IMR-90 (cell line): ENCODE measurements around the gene MGAT5. TPM values are rescaled to one million over a fixed set of nuclear protein-coding genes. Genes with fewer than 3 reads are reported as not detected.

ENCODE experiments used
- ATAC-seq: fragments of 200-7000 bp; cut with Tn5 transposase; 2 replicates; pipeline ENCODE4 v1.9.1; 2020; ENCODE audit warnings: low read depth, mild to moderate bottlenecking, moderate library complexity
- BruUV-seq: library from RNA; stranded (reverse); fragments of 400-500 nt; replicated peaks from 2 replicates; lab custom pipeline; 2021; lab: Mats Ljungman, UMichigan
- CTCF ChIA-PET: fragments of 300-600 bp; formaldehyde crosslinking; extraction: SDS; loops from one replicate; lab custom pipeline; 2021; ENCODE audit warnings: antibody characterized with exemption; lab: Yijun Ruan, JAX
- POLR2A ChIA-PET: fragments of 300-600 bp; sonication (Branson Sonifier 250); formaldehyde crosslinking; loops from one replicate; lab custom pipeline; 2022; ENCODE audit warnings: antibody characterized with exemption; ENCODE audit not compliant: unreplicated experiment; lab: Charles Lee
- DNase-seq: peaks from one replicate; pipeline ENCODE4 v3.0.0; 2013
- H2AFZ ChIP-seq: replicated peaks from 2 replicates; pipeline ENCODE3; 2013; ENCODE audit warnings: low read length, mild to moderate bottlenecking; ENCODE audit not compliant: poor library complexity
- H2AK5ac ChIP-seq: 2 replicates; pipeline ENCODE4 v1.6.1; 2013; ENCODE audit warnings: low read depth, low read length, inconsistent platforms
- H2AK9ac ChIP-seq: replicated peaks from 2 replicates; pipeline ENCODE3; 2013; ENCODE audit warnings: mild to moderate bottlenecking, low read depth, low read length, moderate library complexity; ENCODE audit not compliant: poor library complexity
- H2BK120ac ChIP-seq: 2 replicates; pipeline ENCODE4 v1.6.1; 2013; ENCODE audit warnings: low read depth, low read length, inconsistent platforms
- H2BK15ac ChIP-seq: 3 replicates; pipeline ENCODE4 v1.6.1; 2013; ENCODE audit warnings: low read depth, low read length, inconsistent platforms
- H2BK20ac ChIP-seq: 2 replicates; pipeline ENCODE4 v1.6.1; 2013; ENCODE audit warnings: low read depth, mild to moderate bottlenecking, inconsistent platforms, low read length, moderate library complexity
- H2BK5ac ChIP-seq: 2 replicates; pipeline ENCODE4 v1.6.1; 2013; ENCODE audit warnings: mild to moderate bottlenecking, low read depth, low read length, inconsistent platforms; ENCODE audit not compliant: poor library complexity, severe bottlenecking
- H3K14ac ChIP-seq: replicated peaks from 2 replicates; pipeline ENCODE4 v1.6.1; 2013; ENCODE audit warnings: low read depth, low read length, inconsistent platforms
- H3K18ac ChIP-seq: 2 replicates; pipeline ENCODE4 v1.6.1; 2013; ENCODE audit warnings: low read depth, low read length, control low read depth
- H3K23ac ChIP-seq: 2 replicates; pipeline ENCODE4 v1.6.1; 2013; ENCODE audit warnings: low read depth, low read length, inconsistent platforms
- H3K27ac ChIP-seq: 2 replicates; pipeline ENCODE4 v1.5.1; 2013; ENCODE audit warnings: mild to moderate bottlenecking, control low read depth, low read length; ENCODE audit not compliant: insufficient read depth
- H3K27me3 ChIP-seq: 2 replicates; pipeline ENCODE4 v1.6.1; 2013; ENCODE audit warnings: low read length; ENCODE audit not compliant: control insufficient read depth, insufficient read depth
- H3K36me3 ChIP-seq: 2 replicates; pipeline ENCODE4 v1.6.1; 2013; ENCODE audit warnings: low read length, mixed read lengths; ENCODE audit not compliant: control insufficient read depth, insufficient read depth
- H3K4ac ChIP-seq: 2 replicates; pipeline ENCODE4 v1.6.1; 2013; ENCODE audit warnings: low read depth, low read length, inconsistent platforms
- H3K4me1 ChIP-seq: 2 replicates; pipeline ENCODE4 v1.6.1; 2013; ENCODE audit warnings: low read length, mixed read lengths; ENCODE audit not compliant: control insufficient read depth, insufficient read depth
- H3K4me2 ChIP-seq: 2 replicates; pipeline ENCODE4 v1.6.1; 2013; ENCODE audit warnings: low read depth, mild to moderate bottlenecking, control low read depth, low read length, moderate library complexity
- H3K4me3 ChIP-seq: 2 replicates; pipeline ENCODE4 v1.5.1; 2013; ENCODE audit warnings: low read depth, mild to moderate bottlenecking, control low read depth, low read length, moderate library complexity; ENCODE audit not compliant: insufficient read depth
- H3K56ac ChIP-seq: 2 replicates; pipeline ENCODE4 v1.6.1; 2013; ENCODE audit warnings: low read length, inconsistent platforms; ENCODE audit not compliant: insufficient read depth; ENCODE audit errors: extremely low read depth
- H3K79me1 ChIP-seq, 2 experiments: 2 replicates each; pipeline ENCODE4 v1.6.1; 2013; ENCODE audit warnings: low read length in 2 of 2, inconsistent platforms in 1 of 2, low read depth in 1 of 2
- H3K9ac ChIP-seq: 2 replicates; pipeline ENCODE4 v1.6.1; 2013; ENCODE audit warnings: low read depth, low read length, control low read depth
- H3K9me1 ChIP-seq: 2 replicates; pipeline ENCODE4 v1.6.1; 2013; ENCODE audit warnings: low read length, inconsistent platforms; ENCODE audit not compliant: insufficient read depth
- H3K9me3 ChIP-seq: 2 replicates; pipeline ENCODE4 v1.6.1; 2013; ENCODE audit warnings: low read length; ENCODE audit not compliant: control insufficient read depth, insufficient read depth
- H4K20me1 ChIP-seq: 2 replicates; pipeline ENCODE4 v1.6.1; 2013; ENCODE audit warnings: low read length, inconsistent platforms; ENCODE audit not compliant: insufficient read depth
- H4K5ac ChIP-seq: 2 replicates; pipeline ENCODE4 v1.6.1; 2013; ENCODE audit warnings: mild to moderate bottlenecking, low read depth, low read length, control low read depth
- H4K8ac ChIP-seq, 2 experiments: 2 replicates each; pipeline ENCODE4 v1.6.1; 2013; ENCODE audit warnings: low read depth in 2 of 2, low read length in 2 of 2, control low read depth in 1 of 2, inconsistent platforms in 1 of 2
- H4K91ac ChIP-seq: 2 replicates; pipeline ENCODE4 v1.6.1; 2013; ENCODE audit warnings: low read depth, low read length, inconsistent platforms; ENCODE audit not compliant: insufficient read depth
- CEBPB ChIP-seq: IDR thresholded peaks from 2 replicates; pipeline ENCODE4 v1.6.1; 2012; ENCODE audit warnings: low read depth, low read length, improper control_type of control experiment
- CHD1 ChIP-seq: IDR thresholded peaks from 2 replicates; pipeline ENCODE4 v1.6.1; 2012; ENCODE audit warnings: low read depth, low read length, improper control_type of control experiment
- FOS ChIP-seq: fragments of 150-350 bp; IDR thresholded peaks from 2 replicates; pipeline ENCODE4 v1.6.1; 2016; ENCODE audit warnings: low read depth, low read length
- MAFK ChIP-seq: IDR thresholded peaks from 2 replicates; pipeline ENCODE4 v1.6.1; 2012; ENCODE audit warnings: low read depth, low read length, improper control_type of control experiment
- NFE2L2 ChIP-seq: fragments of 150-350 bp; IDR thresholded peaks from 2 replicates; pipeline ENCODE4 v1.6.1; 2016; ENCODE audit warnings: low read depth, mild to moderate bottlenecking, low read length
- POLR2A ChIP-seq: IDR thresholded peaks from 2 replicates; pipeline ENCODE4 v1.6.1; 2012; ENCODE audit warnings: mild to moderate bottlenecking, low read depth, low read length
- RAD21 ChIP-seq: IDR thresholded peaks from 2 replicates; pipeline ENCODE4 v1.6.1; 2012; ENCODE audit warnings: low read length, improper control_type of control experiment
- RCOR1 ChIP-seq: IDR thresholded peaks from 2 replicates; pipeline ENCODE4 v1.6.1; 2012; ENCODE audit warnings: mild to moderate bottlenecking, low read length, improper control_type of control experiment; ENCODE audit not compliant: insufficient replicate concordance
- USF2 ChIP-seq: fragments of 150-350 bp; IDR thresholded peaks from 2 replicates; pipeline ENCODE4 v1.6.1; 2017; ENCODE audit warnings: mild to moderate bottlenecking, antibody characterized with exemption, low read length, low read depth
- dilution Hi-C: fragments of 300-500 bp; cut with HindIII; formaldehyde crosslinking; loops from one replicate; pipeline ENCODE4 v1.14.3; 2018; ENCODE audit warnings: low sequenced_read_pairs; ENCODE audit not compliant: unreplicated experiment
- in situ Hi-C: fragments of 300-500 bp; cut with MboI; formaldehyde crosslinking; loops from 3 replicates; pipeline ENCODE4 v1.14.3; 2019; ENCODE audit warnings: low sequenced_read_pairs, inconsistent platforms, mixed read lengths
- intact Hi-C: fragments of 100-400 bp; cut with micrococcal nuclease; formaldehyde crosslinking; loops from 2 replicates; pipeline ENCODE4 v1.10.0; 2022
- polyA plus RNA-seq, 3 experiments: library from polyadenylated mRNA; depleted of rRNA; stranded (reverse); fragments of >200 nt; gene quantifications; 2 replicates each; pipeline ENCODE4 v1.2.3, GENCODE V29; 2012; ENCODE audit warnings: low replicate concordance in 1 of 3
- total RNA-seq: library from RNA; depleted of rRNA; stranded (reverse); fragments of >200 nt; gene quantifications from 2 replicates; pipeline ENCODE4 v1.2.3, GENCODE V29; 2012
- TF ChIP-seq, protein P1 (sequence below): fragments of 150-350 bp; IDR thresholded peaks from 2 replicates; pipeline ENCODE4 v1.6.1; 2016; ENCODE audit warnings: low read depth, mild to moderate bottlenecking, low read length, moderate library complexity, borderline replicate concordance

Gene MGAT5
- total and polyA plus RNA-seq, 2 of the 4 experiments (the other 2 are of a cell fraction) = 22.9 to 59.9 TPM

DNA sequence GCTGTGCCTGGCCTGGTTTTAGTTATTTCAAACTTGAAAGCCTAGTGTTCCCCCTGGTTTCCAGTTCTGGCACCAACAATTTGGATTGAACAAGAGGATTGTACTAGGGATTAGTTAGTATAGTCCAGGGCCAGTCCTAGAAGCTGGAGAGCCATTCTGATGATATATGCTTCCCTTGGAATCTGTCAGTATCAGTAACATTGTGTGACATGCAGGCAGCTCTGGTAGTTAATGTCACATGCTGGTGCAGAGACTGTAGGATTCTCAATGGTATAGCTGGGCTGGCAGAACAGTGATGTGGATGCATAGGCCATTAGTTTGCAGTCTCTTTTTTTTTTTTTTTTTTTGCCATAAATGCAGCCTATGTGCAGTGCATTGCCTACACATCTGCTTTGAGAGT lies 3.6 kb downstream of the MGAT5 start:
- Histone ChIP-seq H3K14ac (no peak overlapping the region), H3K9ac (no peak overlapping the region), H2BK20ac (no peak overlapping the region), H4K5ac (no peak overlapping the region), H2AFZ (no peak overlapping the region), H3K27me3 (no peaks in the 10 kb centered on the region), H2BK15ac (no peak overlapping the region), H3K23ac (no peak overlapping the region), H3K4me2 (no peak overlapping the region), H4K91ac (no peak overlapping the region), H3K9me1 (peaks cover 43% of the 10 kb centered on the region), H3K4ac (no peak overlapping the region), H2BK5ac (no peak overlapping the region), H2AK5ac (no peak overlapping the region), H3K27ac (no peak overlapping the region), H2BK120ac (no peak overlapping the region), H3K56ac (no peak overlapping the region), H2AK9ac (no peak overlapping the region), H4K8ac (no peak overlapping the region), H3K18ac (no peak overlapping the region), H3K4me1 (peaks cover 36% of the 10 kb centered on the region), H3K79me1 (peaks cover 39 to 80% of the 10 kb centered on the region in 2 experiments), H3K4me3 (no peak overlapping the region), H3K36me3 (peaks cover 16% of the 10 kb centered on the region), H3K9me3 (no peaks in the 10 kb centered on the region), H4K20me1 (peaks cover 54% of the 10 kb centered on the region)
- CTCF ChIA-PET = no interaction called here
- in situ Hi-C loops = no loop called here
- no TSS peak for BruUV-seq
- TF ChIP-seq RAD21 (no peak), CEBPB (no peak), USF2 (no peak), CHD1 (no peak), FOS (no peak), POLR2A (no peak), NFE2L2 (no peak), RCOR1 (no peak), MAFK (no peak)
- TF ChIP-seq, protein P1, sequence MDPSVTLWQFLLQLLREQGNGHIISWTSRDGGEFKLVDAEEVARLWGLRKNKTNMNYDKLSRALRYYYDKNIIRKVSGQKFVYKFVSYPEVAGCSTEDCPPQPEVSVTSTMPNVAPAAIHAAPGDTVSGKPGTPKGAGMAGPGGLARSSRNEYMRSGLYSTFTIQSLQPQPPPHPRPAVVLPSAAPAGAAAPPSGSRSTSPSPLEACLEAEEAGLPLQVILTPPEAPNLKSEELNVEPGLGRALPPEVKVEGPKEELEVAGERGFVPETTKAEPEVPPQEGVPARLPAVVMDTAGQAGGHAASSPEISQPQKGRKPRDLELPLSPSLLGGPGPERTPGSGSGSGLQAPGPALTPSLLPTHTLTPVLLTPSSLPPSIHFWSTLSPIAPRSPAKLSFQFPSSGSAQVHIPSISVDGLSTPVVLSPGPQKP = no peak
- dilution Hi-C loops = no loop called here
- intact Hi-C loops = no loop called here
- ATAC-seq (no peak), DNase-seq (no peak)
- POLR2A ChIA-PET = no interaction called here
